HepG2 (cell line): ENCODE measurements around the gene ACTN4. TPM values are rescaled to one million over a fixed set of nuclear protein-coding genes. Genes with fewer than 3 reads are reported as not detected.
A peak's percentile ranks its signal among the peaks of the same experiment; 100 is the strongest.

Source experiments
- ATAC-seq: fragments of 200-7000 bp; cut with Tn5 transposase; 3 replicates; pipeline ENCODE4 v1.9.1; 2020; ENCODE audit warnings: mild to moderate bottlenecking, moderate library complexity
- BruUV-seq: library from RNA; stranded (reverse); fragments of 400-500 nt; replicated peaks from 2 replicates; lab custom pipeline; 2021; lab: Mats Ljungman, UMichigan
- CTCF ChIA-PET: fragments of 300-600 bp; formaldehyde crosslinking; extraction: SDS; loops from one replicate; lab custom pipeline; 2021; ENCODE audit warnings: low total read pairs, inconsistent platforms, low intra/inter-chr PET ratio; lab: Yijun Ruan, JAX
- POLR2A ChIA-PET: fragments of 350-600 bp; sonication (Branson Sonifier 250); formaldehyde crosslinking; loops from one replicate; lab custom pipeline; 2020; ENCODE audit warnings: antibody characterized with exemption, inconsistent platforms; lab: Yijun Ruan, JAX
- DNase-seq: peaks from one replicate; pipeline ENCODE4 v3.0.0-alpha.2; 2015; ENCODE audit warnings: low spot score
- FAIRE-seq: peaks from 3 replicates; lab custom pipeline; 2011; peaks lifted over from hg19 to GRCh38; lab: Jason Lieb, UNC
- H2AFZ ChIP-seq: one replicate; pipeline ENCODE4 v1.6.1; 2011; ENCODE audit warnings: low read length, inconsistent platforms
- H3K27ac ChIP-seq: fragments of 300-600 bp; 3 replicates; pipeline ENCODE4 v1.8.0; 2011; ENCODE audit warnings: mixed run types, mild to moderate bottlenecking, mixed read lengths, low read length, inconsistent platforms; ENCODE audit not compliant: insufficient read depth; ENCODE audit errors: extremely low read length
- H3K27me3 ChIP-seq, 2 experiments: fragments of 200-600 bp in 1 of 2; 2 replicates in 1 of 2; 3 replicates in 1 of 2; pipeline versions ENCODE4 v1.6.0 to v1.8.0; 2011; ENCODE audit warnings: low read length in 2 of 2, mild to moderate bottlenecking in 2 of 2, moderate library complexity in 2 of 2, inconsistent platforms in 1 of 2; ENCODE audit not compliant: insufficient read depth in 2 of 2, control insufficient read depth in 1 of 2
- H3K36me3 ChIP-seq, 2 experiments: fragments of 200-600 bp in 1 of 2; replicated peaks in 1 of 2; 2 replicates in 1 of 2; 3 replicates in 1 of 2; pipeline versions ENCODE4 v1.5.1 to v1.8.0; 2011; ENCODE audit warnings: low read length in 2 of 2, inconsistent platforms in 1 of 2; ENCODE audit not compliant: insufficient read depth in 2 of 2, control insufficient read depth in 1 of 2
- H3K4me1 ChIP-seq: 2 replicates; pipeline ENCODE4 v1.5.1; 2012; ENCODE audit warnings: low read length, inconsistent platforms; ENCODE audit not compliant: insufficient read depth
- H3K4me2 ChIP-seq: 2 replicates; pipeline ENCODE4 v1.6.0; 2011; ENCODE audit warnings: low read depth, low read length, inconsistent platforms
- H3K4me3 ChIP-seq, 3 experiments: fragments of 200-600 bp in 1 of 3; sonication (generic), shearing (Covaris generic) in 1 of 3; replicated peaks in 1 of 3; 2 replicates each; pipeline ENCODE4 v1.5.1; 2011 to 2016; ENCODE audit warnings: low read length in 3 of 3, inconsistent platforms in 2 of 3, low read depth in 2 of 3, mild to moderate bottlenecking in 2 of 3, control low read depth in 1 of 3, mixed read lengths in 1 of 3; ENCODE audit not compliant: insufficient read depth in 1 of 3
- H3K79me2 ChIP-seq: one replicate; pipeline ENCODE4 v1.6.1; 2011; ENCODE audit warnings: low read length, inconsistent platforms; ENCODE audit not compliant: insufficient read depth
- H3K9ac ChIP-seq: 2 replicates; pipeline ENCODE4 v1.6.0; 2011; ENCODE audit warnings: mild to moderate bottlenecking, low read depth, low read length, inconsistent platforms; ENCODE audit not compliant: insufficient read depth
- H3K9me3 ChIP-seq: 2 replicates; pipeline ENCODE4 v1.5.1; 2012; ENCODE audit warnings: mild to moderate bottlenecking, low read length
- H4K20me1 ChIP-seq: 2 replicates; pipeline ENCODE4 v1.6.0; 2011; ENCODE audit warnings: inconsistent platforms, mild to moderate bottlenecking, low read length, moderate library complexity; ENCODE audit not compliant: insufficient read depth
- AKAP8 ChIP-seq: sonication (generic); formaldehyde crosslinking; IDR thresholded peaks from 2 replicates; pipeline ENCODE4 v1.5.1; 2020; ENCODE audit warnings: mild to moderate bottlenecking, missing genetic modification reagents
- CCAR2 ChIP-seq: fragments of 200-400 bp; formaldehyde crosslinking; optimal IDR thresholded peaks from 2 replicates; pipeline ENCODE3; 2018; ENCODE audit warnings: low read depth, mild to moderate bottlenecking, low read length, moderate library complexity
- NFIC ChIP-seq: IDR thresholded peaks from 2 replicates; pipeline ENCODE4 v1.6.1; 2012; ENCODE audit warnings: mild to moderate bottlenecking, low read length, inconsistent platforms
- SIX4 ChIP-seq: sonication (generic); formaldehyde crosslinking; IDR thresholded peaks from 2 replicates; pipeline ENCODE4 v1.4.0; 2020; ENCODE audit warnings: missing genetic modification reagents
- SKIL ChIP-seq: sonication (generic); formaldehyde crosslinking; IDR thresholded peaks from 2 replicates; pipeline ENCODE4 v1.8.0; 2022; ENCODE audit warnings: missing genetic modification reagents, mild to moderate bottlenecking, moderate library complexity, borderline replicate concordance
- SMYD3 ChIP-seq: sonication (generic); formaldehyde crosslinking; IDR thresholded peaks from 2 replicates; pipeline ENCODE4 v1.8.1; 2023; ENCODE audit warnings: mild to moderate bottlenecking, missing genetic modification reagents
- TFAP4 ChIP-seq: sonication (generic); IDR thresholded peaks from 2 replicates; pipeline ENCODE4 v1.6.1; 2016; ENCODE audit warnings: low read depth, borderline replicate concordance
- ZFP36L1 ChIP-seq: sonication (generic); formaldehyde crosslinking; IDR thresholded peaks from 2 replicates; pipeline ENCODE4 v1.8.0; 2022; ENCODE audit warnings: mild to moderate bottlenecking, missing genetic modification reagents, moderate library complexity
- ZMAT5 ChIP-seq: sonication (generic); formaldehyde crosslinking; IDR thresholded peaks from 2 replicates; pipeline ENCODE4 v1.5.0; 2020; ENCODE audit warnings: mild to moderate bottlenecking, low read depth, missing genetic modification reagents, borderline replicate concordance
- ZNF281 ChIP-seq: sonication (generic); formaldehyde crosslinking; IDR thresholded peaks from 2 replicates; pipeline ENCODE4 v1.4.0; 2020; ENCODE audit warnings: missing genetic modification reagents, borderline replicate concordance
- ZNF687 ChIP-seq: sonication (generic); formaldehyde crosslinking; IDR thresholded peaks from 2 replicates; pipeline ENCODE4 v1.5.1; 2020; ENCODE audit warnings: mild to moderate bottlenecking, missing genetic modification reagents, moderate library complexity
- ZNF780A ChIP-seq: sonication (generic); formaldehyde crosslinking; IDR thresholded peaks from 2 replicates; pipeline ENCODE4 v1.8.0; 2022; ENCODE audit warnings: mild to moderate bottlenecking, missing genetic modification reagents, moderate library complexity
- WGBS: methylation state at CpG from one replicate; pipeline ENCODE4 v1.1.6; 2017; ENCODE audit warnings: low lambda C conversion rate; 5-methylcytosine and 5-hydroxymethylcytosine counted together
- in situ Hi-C: cut with HindIII; loops from 2 replicates; pipeline ENCODE4 v1.10.0; 2017; ENCODE audit warnings: low pct_unique_long_range_greater_than_20kb; ENCODE audit not compliant: extremely low pct_ligation_motif_present
- intact Hi-C: fragments of 100-400 bp; cut with micrococcal nuclease; formaldehyde crosslinking; loops from one replicate; pipeline ENCODE4 v1.10.0; 2022; ENCODE audit not compliant: unreplicated experiment
- polyA plus RNA-seq, 8 experiments: library from polyadenylated mRNA; depleted of rRNA in 3 of 8; stranded (reverse) in 7 of 8; unstranded in 1 of 8; fragments of >200 nt; fragmentation: Illumina TruSeq in 4 of 8; extraction: Trizol in 4 of 8; gene quantifications; 2 replicates each; pipeline versions ENCODE4 v1.2.1 to v1.2.3, GENCODE V29; 2011 to 2016; ENCODE audit warnings: low read depth in 4 of 8, missing spikeins in 1 of 8, mixed read lengths in 1 of 8; ENCODE audit not compliant: insufficient read depth in 1 of 8
- total RNA-seq, 5 experiments: library from RNA; depleted of rRNA; stranded (reverse); fragments of >200 nt; fragmentation: Illumina TruSeq; extraction: Trizol; gene quantifications; 2 replicates each; pipeline ENCODE4 v1.2.3, GENCODE V29; 2016; ENCODE audit warnings: low read depth in 1 of 5

Gene ACTN4
- total and polyA plus RNA-seq, 2 of the 13 experiments (the other 11 are each of a cell fraction or from before 2014, with no cell fraction given) = 171 to 192 TPM

GRCh38 chr19:38664503-38665211 is 17.2 kb downstream of the ACTN4 start:
- 0 out of 2 replicates have a peak overlapping the region, but pooled peaks have one; percentile 13 for H3K9ac ChIP-seq
- no peak for TF ChIP-seq ZFP36L1
- TF ChIP-seq CCAR2 = no peak
- no peak for TF ChIP-seq ZMAT5 (CRISPR knock-in tag)
- no peak for TF ChIP-seq AKAP8 (CRISPR knock-in tag)
- no peak for TF ChIP-seq SKIL (CRISPR knock-in tag)
- TF ChIP-seq ZNF281 (CRISPR knock-in tag) = no peak
- TF ChIP-seq ZNF780A (CRISPR knock-in tag) = no peak
- TF ChIP-seq SMYD3 (CRISPR knock-in tag) = no peak
- peak; percentile 9; the same call in 1 of the 2 replicates for TF ChIP-seq ZNF687 (CRISPR knock-in tag)
- peak; percentile 46; the same call in 1 of the 2 replicates for TF ChIP-seq TFAP4
- TF ChIP-seq NFIC = no peak
- TF ChIP-seq SIX4 (CRISPR knock-in tag) = no peak

More at GRCh38 chr19:38664503-38665211, 17.2 kb downstream of the ACTN4 start:
- Histone ChIP-seq H3K27ac (peak overlapping the region; percentile 44), H3K4me3 (no peak overlapping the region), H2AFZ (no peak overlapping the region), H3K79me2 (peaks cover 97% of the 10 kb centered on the region), H3K27me3 (no peaks in the 10 kb centered on the region), H4K20me1 (peaks cover 78% of the 10 kb centered on the region), H3K9me3 (no peaks in the 10 kb centered on the region), H3K4me1 (peaks cover 98% of the 10 kb centered on the region), H3K36me3 (peaks cover 20 to 68% of the 10 kb centered on the region in 2 experiments), H3K4me2 (peak overlapping the region; percentile 45; the same call in 1 of the 2 replicates)
- no peak for DNase-seq
- ChIA-PET CTCF (no interaction called here), POLR2A (interaction anchor here (1.0 to 2.6 kb wide), 5 partner anchors 10 to 167 kb away, joined by 3 to 8 read pairs (median 4); partner anchors contain the start of gene ECH1)
- FAIRE-seq = no peak
- in situ Hi-C loops (no loop called here), intact Hi-C loops (no loop called here)
- ATAC-seq = peak; percentile 31
- WGBS = 85% methylated on average over 5 of the region's 7 CpGs
- BruUV-seq = no TSS peak
